Retina (tissue), 1 donor: ENCODE results near the gene C9orf152.
"Not testable (repeated sequence)": the region's sequence is repeated elsewhere in the genome, so short reads cannot be mapped to it uniquely, and the experiment has no call there.

Experiments used
- DNase-seq: peaks from one replicate; pipeline ENCODE4 v3.0.0-alpha.2; 2016

Gene C9orf152, protein sequence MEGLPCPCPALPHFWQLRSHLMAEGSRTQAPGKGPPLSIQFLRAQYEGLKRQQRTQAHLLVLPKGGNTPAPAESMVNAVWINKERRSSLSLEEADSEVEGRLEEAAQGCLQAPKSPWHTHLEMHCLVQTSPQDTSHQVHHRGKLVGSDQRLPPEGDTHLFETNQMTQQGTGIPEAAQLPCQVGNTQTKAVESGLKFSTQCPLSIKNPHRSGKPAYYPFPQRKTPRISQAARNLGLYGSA

DNA sequence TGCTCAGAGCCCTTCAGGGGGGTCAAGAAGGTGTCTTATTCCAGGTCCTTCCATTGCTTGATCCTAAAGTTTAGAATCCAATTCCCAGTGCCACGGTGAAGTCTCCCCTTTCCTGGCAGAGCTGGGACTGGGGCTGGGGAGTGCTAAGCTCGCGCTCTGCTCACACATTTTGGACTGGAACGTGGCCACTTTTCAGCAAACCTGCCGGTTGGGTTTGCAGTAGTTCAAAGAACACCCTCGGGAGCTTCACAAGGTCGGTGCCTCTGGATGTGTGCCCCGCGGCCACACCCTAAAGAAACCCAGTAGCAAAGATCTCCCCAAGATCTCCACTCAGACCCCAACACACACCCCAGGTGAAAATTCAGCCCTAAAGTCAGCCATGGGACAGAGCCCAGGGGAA lies at the start of gene C9orf152:
Gene C9orf152, minus strand, starts transcription at position 129 of the 400 bp plus-strand sequence. CDS start 580 bp downstream, outside the sequence.
- DNase-seq, result no peak

GRCh38 chr9:110257097-110257841 lies 49.3 kb upstream of the C9orf152 start:
- no peak for DNase-seq

GRCh38 chr9:110256380-110257096 lies 48.6 kb upstream of the C9orf152 start, which contains the start of gene TXN:
Gene TXN, minus strand, starts transcription at chr9:110256507. Its CDS starts 72 bp downstream, at chr9:110256435.
- peak; percentile 92 for DNase-seq

DNA sequence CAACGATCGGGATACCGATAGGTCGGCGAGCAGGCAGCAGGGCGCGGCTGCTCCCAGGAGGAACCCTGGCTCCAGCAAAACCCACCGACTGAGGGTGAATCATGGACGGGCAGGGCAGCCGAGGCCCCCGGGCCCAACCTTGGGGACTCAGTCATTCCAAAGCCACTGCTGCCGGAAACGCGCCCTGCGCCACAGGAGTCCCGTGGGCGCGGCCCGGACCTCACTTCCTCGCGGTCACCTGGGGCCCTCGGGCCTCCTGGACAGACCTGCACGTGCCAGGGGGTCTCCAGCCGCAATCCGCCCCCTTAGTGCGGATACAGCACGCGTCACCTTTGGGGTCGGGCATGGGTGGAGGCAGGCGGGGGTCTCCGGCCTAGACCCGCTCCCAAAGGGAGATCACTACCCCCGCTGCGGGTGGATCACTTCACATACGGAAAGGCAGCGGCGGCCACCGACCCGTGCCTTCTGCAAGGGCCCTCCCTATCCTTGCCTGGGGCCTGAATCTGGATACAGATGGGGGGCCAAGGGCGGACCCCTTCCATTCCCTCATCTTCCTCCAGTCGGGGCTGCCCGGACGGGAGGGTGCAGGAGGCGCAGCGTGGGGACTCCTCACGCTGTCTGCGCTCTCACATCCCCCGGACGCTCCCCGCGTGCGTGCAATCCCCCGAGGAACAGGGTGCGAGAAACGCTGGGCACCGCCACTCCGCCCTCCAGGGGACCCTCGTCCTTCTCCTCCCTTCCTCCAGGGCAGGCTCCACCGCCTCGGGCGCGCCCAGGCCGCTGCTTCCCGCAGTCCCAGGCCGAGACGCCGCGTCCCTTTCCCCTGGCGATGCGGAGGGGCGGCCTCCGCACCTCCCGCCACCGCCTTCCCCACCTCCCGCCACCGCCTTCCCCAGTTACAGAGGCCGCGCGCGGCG lies 47.8 kb upstream of the C9orf152 start:
- peak; percentile 87 for DNase-seq

DNA sequence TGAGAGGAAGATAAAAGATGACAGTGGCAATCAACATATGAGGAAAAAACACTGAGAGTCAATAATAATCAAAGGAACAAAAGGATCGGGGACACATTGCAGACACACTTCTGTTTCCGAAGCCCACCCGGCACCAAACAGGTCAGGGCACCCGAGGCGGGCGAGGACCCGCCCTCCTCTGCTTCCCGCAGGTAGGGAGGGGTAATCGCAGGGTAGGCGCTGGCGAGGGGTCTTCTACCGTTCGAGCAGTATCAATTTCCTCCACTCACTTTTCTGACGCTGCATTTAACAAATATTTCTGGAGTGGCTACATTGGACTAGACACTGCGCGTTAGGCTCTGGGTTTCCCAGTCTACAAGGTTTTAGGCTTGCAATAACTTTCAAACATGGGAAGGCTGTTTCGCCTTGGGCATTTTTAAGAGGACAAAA lies 47.1 kb upstream of the C9orf152 start:
- DNase-seq, result no peak

GRCh38 chr9:110254500-110254899 lies 46.5 kb upstream of the C9orf152 start:
- DNase-seq, result no peak

- no peak for DNase-seq
These were observed 44.7 kb upstream of the C9orf152 start for GRCh38 chr9:110252509-110253139.

DNA sequence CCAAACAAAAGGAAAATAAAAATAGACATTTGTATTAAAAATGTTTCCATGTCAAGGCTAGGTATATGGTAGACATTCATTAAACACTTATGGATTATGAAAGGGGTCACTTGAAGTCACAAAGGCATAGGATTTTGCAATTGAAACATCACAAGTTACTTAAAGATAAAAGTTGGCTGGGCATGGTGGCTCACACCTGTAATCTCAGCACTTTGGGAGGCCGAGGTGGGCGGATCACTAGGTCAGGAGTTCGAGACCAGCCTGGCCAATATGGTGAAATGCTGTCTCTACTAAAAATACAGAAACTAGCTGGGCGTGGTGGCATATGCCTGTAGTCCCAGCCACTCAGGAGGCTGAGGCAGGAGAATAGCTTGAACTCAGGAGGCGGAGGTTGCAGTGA lies 43.8 kb upstream of the C9orf152 start:
- not testable (repeated sequence) for DNase-seq

DNA sequence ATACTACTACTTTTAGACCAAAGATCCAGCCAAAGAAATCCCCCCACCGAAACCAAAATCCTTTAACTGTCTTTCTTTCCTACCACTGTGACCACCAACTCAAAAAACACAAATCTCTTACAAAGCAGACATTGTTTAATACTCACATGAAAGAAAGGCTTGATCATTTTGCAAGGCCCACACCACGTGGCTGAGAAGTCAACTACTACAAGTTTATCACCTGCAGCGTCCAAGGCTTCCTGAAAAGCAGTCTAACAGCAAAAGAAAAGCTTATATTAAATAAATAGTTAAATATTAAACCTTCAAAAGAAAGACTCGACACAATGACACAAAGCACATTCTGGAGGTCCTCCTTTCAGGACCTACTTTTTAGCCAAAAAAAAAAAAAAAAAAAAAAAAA lies 43.3 kb upstream of the C9orf152 start:
- no peak for DNase-seq

DNA sequence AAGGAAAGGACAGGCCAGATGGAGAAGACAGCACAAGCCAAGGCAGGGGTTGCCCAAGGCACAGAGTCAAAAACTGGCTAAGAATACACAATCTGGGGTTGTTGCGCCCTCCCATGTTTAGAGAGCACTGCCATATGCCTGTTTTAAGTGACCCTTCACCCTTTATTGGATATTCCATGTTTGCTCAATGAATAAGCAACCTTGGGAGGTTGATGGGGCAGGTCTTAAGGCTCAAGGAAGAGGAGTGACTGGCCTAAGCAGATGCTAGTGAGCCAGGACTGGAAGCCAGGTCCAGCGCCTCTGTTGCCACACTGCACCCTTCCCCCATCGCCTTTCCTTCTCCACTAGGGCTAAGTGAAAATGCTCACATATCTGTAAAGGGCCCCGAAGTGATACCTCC lies 41.6 kb upstream of the C9orf152 start:
- no peak for DNase-seq

- DNase-seq, result no peak
These were observed 40.4 kb upstream of the C9orf152 start for GRCh38 chr9:110248361-110248760.

DNA sequence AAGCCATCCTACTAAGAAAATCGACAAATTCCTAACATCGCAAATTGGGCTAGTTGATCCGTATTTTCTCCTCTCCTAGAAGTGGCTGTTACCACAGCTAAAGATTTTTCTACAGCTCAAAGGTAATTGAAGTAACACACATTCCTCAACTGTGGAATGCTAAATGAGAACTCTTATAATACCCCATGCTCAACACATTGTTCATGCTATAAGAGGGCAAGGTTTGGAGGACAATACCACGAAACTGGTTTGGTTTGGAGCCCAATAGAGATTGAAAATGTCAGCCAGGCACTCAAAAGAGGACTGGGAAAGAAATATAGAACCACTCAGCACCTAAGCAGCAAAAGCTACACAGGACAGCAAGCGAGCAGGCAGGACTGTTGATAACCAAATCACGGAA lies 38.3 kb upstream of the C9orf152 start:
- DNase-seq, result no peak

DNA sequence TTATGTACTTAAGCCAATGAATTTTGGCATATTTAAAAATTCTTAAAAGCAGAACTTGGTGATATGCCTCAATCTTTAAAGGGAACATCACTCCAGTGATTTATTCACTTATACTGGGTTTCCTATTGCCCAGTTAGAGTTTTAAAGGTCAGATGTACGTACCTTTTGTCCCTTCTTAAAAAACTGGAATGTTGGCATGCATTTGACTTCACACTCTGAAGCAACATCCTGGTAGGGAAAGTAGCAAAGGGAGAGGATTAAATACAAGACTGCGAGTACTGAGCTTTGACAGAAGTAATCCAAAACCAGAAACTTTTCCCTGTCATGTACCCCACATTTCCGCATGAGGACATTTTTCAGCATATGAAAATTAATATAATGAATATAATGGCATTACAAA lies 36.7 kb upstream of the C9orf152 start:
- no peak for DNase-seq

- no peak for DNase-seq
These were observed 33.9 kb upstream of the C9orf152 start for GRCh38 chr9:110241858-110242321.

DNA sequence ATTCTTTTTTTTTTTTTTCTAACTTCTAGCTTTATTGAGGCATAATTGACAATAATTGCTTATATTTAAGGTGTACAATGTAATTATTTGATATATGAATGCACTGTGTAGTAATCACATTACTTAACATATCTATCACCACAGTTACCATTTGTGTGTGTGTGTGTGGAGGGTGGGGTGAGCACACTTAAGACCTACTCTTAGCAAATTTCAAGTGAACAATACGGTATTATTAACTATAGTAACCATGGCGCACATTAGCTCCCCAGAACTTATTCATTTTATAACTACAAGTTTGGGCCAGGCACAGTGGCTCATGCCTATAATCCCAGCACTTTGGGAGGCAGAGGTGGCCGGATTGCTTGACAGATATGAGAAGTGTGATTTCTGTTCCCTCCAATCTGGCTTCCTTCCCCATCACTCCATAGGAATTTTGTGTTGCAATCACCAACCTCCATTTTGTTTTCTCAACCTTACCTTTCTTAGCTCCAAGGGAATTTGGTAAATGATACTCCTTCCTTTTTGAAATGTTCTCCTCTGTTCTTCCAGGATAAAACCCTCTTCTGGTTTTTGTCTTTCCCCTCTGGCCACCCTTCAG lies 33.4 kb upstream of the C9orf152 start:
- DNase-seq, result no peak

DNA sequence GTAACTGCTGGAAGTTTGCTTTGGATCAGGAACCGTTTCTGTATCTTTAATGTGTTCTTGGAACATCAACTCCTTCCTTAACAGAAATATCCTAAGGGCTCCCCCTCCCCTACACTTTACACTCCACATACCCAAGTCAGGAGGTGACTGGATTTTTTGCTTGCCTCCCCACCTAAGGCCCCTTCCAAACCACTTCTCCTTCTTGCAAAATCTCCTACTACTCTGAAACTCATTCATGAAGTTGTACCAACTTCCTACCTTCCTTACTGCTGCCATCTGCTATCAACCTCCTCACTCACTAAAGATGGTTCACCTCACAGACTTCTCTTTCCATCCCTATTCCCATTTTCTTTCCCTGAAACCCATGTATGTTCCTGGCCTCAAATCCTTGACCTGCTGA lies 32.2 kb upstream of the C9orf152 start:
- no peak for DNase-seq

DNA sequence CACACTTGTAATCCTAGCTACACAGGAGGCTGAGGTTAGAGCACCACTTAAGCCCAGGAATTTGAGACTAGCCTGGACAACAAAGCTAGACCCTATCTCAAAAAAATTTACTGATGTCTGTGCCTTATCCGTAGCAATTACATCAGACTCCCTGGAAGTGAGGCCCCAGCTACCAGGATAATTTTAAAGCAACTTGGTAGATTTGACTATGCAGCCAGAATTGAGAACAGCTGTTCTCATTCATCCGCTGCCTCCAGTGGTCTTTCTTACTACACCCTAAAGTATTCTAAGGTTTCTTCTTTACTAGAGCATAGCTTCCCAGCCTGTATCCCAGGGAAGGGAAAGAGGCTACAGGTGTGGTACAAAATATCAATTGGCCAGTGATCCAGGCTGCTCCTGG lies 20.4 kb upstream of the C9orf152 start:
- no peak for DNase-seq

GRCh38 chr9:110224583-110224982 lies 16.6 kb upstream of the C9orf152 start:
- no peak for DNase-seq

DNA sequence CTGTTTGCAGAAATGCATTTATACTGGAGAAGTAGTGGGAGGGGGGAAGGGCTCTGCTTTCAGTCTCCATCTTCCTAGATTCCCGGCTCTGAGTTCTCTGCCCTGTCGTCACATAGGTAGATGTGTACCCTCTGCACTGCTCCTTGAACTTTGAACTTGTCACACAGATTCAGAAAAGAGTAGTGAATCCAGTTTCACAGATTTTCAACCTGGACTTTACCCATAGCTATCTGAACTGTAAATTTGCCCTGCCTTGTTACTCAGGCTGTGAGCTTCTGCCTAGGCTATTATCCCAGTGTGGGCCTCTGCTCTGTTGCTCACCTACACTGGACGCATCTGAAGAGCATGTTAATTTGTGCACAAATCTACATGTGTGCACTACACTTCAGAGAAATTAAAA lies 12.8 kb upstream of the C9orf152 start:
- DNase-seq, result no peak

DNA sequence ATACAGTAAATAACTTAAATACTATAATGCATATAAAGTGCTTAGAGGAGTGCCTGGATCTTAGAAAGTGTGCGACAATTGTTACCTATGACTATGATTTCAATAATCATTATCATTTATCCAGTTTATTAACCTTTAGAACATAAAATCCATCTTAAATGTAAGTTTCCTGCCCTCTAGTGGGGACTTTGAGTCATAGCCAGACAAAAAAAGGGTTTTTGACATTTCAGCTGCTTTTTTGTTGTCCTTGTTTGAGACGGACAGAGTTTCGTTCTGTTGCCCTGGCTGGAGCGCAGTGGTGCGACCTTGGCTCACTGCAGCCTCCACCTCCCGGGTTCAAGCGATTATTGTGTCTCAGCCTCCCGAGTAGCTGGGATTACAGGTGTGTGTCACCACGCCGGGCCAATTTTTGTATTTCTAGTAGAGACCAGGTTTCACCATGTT lies 9.7 kb upstream of the C9orf152 start:
- DNase-seq, result peak; percentile 42

DNA sequence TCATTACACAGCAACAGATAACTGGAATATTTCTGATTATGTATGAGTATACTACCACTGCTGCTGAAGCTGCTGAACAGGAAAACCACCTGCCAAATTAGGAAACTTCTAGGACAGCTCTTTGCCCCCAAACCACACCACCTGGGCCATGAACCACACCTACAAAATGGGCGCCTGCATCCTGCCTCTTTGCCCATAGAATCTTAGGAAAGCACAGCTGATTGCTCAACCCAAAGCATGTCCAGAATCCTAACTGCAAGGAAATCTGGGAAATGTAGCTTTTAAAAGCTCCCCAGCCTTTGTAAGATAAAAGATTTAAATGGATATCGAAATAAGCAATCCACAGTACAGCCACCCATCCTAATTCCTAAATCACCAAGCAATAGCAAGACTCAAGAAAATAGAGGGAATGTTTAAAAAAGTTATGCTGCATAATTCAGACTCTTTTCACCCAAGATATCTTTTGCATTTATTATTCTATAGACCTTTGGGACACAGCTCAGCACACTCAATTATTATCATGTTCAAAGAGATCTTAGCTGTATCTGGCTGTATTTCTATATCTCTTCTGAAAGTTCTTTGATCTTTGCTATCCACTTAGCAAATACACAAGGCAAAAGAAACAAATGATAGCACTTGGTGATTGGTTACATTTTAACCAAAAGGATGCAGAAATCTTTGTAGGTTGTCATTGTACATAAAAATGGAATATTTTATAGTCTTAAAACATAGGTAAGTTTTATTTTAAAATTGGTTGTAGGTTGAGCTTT lies 6.8 kb upstream of the C9orf152 start:
- no peak for DNase-seq
